GM18499 (cell line): ENCODE data around the gene RBM41.
A peak's percentile ranks its signal among the peaks of the same experiment; 100 is the strongest.
"Not testable (repeated sequence)": the region's sequence is repeated elsewhere in the genome, so short reads cannot be mapped to it uniquely, and the experiment has no call there.

Experiments used
- ATAC-seq: cut with Tn5 transposase; IDR thresholded peaks from one replicate; pipeline ENCODE4 v1.9.1; 2021; ENCODE audit warnings: moderate number of reproducible peaks; ENCODE audit not compliant: insufficient read depth, unreplicated experiment

The RBM41 gene

DNA sequence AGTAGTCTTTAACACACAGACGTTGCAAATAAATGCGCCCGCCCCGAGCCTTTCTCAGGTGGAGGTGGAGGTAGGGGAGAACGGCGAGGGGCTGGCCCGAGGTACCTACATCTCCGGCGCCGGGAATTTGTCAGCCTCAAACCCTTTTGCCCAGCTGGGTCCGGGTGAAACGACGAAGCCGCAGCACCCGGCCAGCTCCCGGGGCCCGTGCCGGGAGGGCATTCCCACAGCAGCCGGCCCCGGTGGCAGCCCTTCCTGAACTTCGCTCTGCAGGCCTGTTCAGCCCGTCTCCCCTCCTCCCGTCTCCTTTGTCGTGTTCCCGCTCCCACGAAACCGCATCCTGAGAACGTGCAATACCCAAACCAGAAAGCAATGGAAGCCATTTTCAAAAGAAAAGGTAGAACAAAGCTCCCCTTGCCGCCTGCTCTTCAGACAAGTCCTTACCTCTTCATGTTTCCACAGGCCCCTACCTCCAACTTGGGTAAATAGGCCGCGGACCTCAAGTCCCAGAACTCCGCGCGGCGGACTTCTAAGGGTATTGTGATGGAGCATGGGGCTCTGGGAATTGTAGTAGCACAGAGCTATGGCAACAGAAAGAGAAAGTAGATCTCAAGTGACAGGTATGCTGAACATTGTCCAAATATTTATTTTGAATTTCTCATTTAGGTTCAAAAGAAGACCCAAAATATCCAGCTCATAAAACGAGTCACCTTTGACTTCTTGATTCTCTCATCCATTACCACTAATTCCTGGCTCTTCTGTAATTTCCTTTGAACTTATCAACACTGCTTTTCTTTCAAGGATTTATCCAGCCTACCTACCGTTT lies at the start of gene RBM41:
TSS of gene RBM41 (minus strand) at position 501 of the 826 bp plus-strand sequence. CDS start at position 452, 49 bp downstream.
- peak; percentile 94 for ATAC-seq

DNA sequence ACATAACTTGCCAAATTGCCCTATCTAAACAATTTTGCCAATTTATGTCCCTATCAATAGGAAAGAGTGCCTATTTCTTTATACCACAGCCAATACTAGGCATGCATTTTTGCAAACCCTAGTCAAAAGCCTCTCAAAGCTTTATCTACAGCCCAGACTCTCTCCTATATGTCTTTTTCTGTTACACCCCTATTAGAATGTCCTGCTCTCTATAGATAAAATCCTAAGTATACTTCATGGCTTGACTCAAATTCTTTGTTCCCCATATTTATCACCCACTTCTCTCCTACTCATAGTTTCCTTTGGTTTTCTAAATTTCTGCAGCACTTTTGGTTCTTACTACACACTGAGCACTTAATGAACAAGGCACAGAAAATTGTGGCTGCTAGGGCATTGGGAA lies 49.6 kb upstream of the RBM41 start:
- no peak for ATAC-seq

DNA sequence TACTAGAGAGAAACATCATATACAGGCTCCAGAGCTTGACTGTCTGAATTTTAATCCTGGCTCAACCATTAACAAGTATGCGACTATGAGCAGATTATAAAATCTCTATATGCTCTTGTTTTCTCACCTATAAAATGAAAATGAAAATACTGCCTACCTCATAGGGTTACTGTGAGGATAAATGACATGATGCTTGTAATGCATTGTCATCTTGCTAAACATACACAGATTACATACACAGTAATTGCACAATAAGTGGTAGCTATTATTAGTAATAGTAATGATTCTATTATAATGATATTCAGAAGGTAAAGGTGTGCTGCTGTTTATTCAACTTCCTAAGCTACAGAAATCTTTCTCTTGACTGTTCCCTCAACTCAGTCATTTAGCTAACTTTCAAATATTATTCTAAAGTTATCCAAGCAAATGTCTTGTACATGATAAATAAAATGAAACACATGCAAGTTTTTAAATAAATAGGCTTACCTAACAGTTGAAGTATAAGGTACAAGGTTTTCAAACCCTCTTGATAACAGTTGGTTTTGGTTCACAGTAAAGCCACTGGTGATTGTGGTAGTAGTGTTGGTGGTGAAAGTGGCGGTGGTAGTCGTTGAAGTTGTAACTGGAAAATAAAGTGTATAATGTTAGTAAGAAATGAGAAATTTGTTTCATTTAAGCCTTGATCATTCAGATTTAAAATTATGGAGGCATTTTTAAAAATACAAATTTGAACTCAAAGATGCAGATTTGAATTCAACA lies 48.7 kb upstream of the RBM41 start:
- ATAC-seq = no peak

DNA sequence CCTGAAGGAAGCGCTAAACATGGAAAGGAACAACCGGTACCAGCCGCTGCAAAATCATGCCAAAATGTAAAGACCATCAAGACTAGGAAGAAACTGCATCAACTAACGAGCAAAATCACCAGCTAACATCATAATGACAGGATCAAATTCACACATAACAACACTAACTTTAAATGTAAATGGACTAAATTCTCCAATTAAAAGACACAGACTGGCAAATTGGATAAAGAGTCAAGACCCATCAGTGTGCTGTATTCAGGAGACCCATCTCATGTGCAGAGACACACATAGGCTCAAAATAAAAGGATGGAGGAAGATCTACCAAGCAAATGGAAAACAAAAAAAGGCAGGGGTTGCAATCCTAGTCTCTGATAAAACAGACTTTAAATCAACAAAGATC lies 39.0 kb upstream of the RBM41 start:
- ATAC-seq = not testable (repeated sequence)

GRCh38 chrX:107155621-107156430 lies 37.2 kb upstream of the RBM41 start:
- not testable (repeated sequence) for ATAC-seq

DNA sequence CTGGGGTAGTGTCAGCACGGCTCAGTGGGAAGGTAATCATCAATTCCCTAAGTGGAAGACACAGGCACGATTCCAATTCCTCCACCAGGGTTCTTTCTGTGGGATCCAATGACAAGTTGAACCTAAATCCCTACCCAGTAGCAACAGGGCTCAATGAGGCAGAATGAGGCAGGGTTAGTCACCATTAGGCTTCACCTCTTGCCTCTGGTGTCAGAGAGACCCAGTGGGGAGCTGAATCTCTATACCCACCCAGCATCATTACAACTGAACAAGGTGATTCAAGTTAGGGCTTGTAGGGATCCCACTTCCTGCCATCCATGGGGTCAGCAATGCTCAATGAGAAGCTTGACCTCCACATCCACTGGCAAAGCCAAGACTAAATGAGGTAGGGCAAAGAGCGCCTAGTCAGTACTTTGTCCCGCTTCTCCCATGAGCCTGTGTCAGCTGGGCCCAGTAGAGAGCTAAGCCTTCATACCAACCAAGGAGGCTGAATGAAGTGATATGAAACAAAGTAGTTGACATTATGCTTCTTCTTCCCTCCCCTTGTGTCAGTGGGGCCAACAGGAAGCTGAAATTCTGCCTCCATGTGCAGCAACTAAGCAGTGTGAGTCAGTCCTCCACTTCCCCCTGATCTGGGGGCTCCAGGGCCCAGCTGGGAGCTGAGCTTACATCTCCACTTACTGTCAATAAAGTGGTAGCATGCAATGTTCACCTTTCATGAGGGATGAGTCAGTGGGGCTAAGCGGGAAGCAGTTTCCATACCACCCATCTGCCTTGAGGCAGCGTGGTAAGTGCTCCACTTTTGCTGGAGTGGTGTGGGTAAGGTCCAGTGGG lies 36.4 kb upstream of the RBM41 start:
- no peak for ATAC-seq

DNA sequence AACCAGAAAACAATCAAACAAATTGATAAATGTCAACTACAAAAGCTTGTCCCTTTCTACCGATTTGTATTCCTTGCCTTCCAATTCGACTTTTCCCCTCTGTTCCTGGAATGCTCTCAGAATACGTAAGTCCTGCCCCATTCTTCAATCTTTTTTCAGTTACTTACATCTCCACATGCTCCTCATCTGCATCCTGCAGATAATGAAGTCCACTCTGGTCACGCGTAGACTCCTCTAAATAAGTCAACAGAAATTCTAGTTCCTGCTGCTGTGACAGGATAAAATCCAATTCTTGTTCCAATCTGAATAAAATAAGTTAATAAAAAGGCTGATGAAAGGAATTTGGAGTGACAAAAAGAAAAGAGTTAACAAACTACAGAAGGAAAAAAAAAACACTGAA lies 34.4 kb upstream of the RBM41 start:
- ATAC-seq = no peak

GRCh38 chrX:107146670-107147069 lies 28.0 kb upstream of the RBM41 start:
- ATAC-seq = no peak

DNA sequence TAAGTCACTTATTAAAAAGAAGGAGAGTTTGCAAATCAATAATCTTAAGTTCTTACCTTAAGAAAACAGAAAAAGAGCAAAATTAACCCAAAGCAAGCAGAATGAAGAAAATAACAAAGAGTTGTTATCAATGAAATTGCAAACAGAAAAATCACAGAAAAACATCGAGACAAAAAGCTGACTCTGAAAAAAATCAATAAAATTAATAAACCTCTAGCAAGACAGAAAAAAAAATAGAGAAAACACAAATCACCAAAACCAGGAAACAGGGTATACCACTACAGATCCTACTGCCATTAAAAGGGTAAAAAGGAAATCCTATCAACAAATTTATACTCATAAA lies 17.3 kb upstream of the RBM41 start:
- ATAC-seq = no peak

- ATAC-seq = no peak
Measured at GRCh38 chrX:107135049-107135964, 16.7 kb upstream of the RBM41 start.

GRCh38 chrX:107123750-107124149 lies 5.1 kb upstream of the RBM41 start:
- no peak for ATAC-seq

GRCh38 chrX:107119283-107119682 lies 661 bp upstream of the RBM41 start:
- ATAC-seq = no peak

- no peak for ATAC-seq
Measured at GRCh38 chrX:107117993-107118321, 665 bp downstream of the RBM41 start.

GRCh38 chrX:107107459-107107858 lies 11.2 kb downstream of the RBM41 start:
- ATAC-seq = no peak

GRCh38 chrX:107102980-107103379 lies 15.6 kb downstream of the RBM41 start:
- no peak for ATAC-seq

GRCh38 chrX:107076158-107076557 lies 42.5 kb downstream of the RBM41 start:
- no peak for ATAC-seq

GRCh38 chrX:107057731-107058130 lies 60.9 kb downstream of the RBM41 start:
- ATAC-seq = not testable (repeated sequence)

DNA sequence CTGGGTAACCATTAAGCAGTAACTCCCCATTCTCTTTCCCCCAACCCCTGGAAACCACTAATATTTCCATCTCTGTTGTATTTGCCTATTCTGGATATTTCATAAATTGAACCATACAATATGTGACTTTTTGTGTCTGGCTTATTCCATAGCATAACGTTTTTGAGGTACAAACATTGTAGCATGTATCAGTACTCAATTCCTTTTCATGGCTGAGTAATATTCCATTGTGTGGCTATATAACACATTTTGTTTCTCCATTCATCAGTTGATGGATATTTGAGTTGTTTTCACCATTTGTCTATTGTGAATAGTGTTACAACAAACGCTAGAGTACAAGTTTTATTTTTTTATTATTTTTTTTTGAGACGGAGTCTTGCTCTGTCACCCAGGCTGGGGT lies 63.6 kb downstream of the RBM41 start:
- no peak for ATAC-seq

GRCh38 chrX:107050195-107050709 lies 68.4 kb downstream of the RBM41 start:
- ATAC-seq = no peak
